Measurements from ENCODE around the gene MYO18A.

MYO18A gene

DNA sequence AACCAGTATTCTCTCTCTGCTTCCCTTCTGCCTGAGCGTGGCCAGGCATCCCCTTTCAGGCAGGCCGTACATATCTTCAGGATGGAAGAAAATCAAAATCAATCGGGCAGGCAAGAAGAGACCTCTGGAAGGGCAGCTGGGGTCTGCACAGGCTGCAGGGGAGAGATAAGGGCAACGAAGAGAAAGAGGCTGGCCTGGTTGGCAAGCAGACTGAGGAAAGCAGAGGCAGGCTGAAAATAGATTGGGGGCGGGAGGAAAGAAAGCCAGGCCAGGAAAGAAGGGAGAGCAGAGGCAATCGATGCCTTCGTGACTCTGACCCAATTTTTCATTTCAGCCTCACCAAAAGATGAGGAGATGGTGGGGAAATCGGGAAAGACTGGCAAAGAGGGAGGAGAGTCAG, 119.2 kb downstream of the MYO18A start:
- DNase-seq (ENCODE audit: low read depth): no peak
- TF ChIP-seq, protein P1, sequence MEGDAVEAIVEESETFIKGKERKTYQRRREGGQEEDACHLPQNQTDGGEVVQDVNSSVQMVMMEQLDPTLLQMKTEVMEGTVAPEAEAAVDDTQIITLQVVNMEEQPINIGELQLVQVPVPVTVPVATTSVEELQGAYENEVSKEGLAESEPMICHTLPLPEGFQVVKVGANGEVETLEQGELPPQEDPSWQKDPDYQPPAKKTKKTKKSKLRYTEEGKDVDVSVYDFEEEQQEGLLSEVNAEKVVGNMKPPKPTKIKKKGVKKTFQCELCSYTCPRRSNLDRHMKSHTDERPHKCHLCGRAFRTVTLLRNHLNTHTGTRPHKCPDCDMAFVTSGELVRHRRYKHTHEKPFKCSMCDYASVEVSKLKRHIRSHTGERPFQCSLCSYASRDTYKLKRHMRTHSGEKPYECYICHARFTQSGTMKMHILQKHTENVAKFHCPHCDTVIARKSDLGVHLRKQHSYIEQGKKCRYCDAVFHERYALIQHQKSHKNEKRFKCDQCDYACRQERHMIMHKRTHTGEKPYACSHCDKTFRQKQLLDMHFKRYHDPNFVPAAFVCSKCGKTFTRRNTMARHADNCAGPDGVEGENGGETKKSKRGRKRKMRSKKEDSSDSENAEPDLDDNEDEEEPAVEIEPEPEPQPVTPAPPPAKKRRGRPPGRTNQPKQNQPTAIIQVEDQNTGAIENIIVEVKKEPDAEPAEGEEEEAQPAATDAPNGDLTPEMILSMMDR (conservative IDR thresholded peaks at IDR 0.05; ENCODE audit: control insufficient read depth, insufficient read depth, low read depth, low read length): no peak
- no peak overlapping the region for H3K4me3 ChIP-seq (ENCODE audit: control insufficient read depth, low read depth, low read length)

DNA sequence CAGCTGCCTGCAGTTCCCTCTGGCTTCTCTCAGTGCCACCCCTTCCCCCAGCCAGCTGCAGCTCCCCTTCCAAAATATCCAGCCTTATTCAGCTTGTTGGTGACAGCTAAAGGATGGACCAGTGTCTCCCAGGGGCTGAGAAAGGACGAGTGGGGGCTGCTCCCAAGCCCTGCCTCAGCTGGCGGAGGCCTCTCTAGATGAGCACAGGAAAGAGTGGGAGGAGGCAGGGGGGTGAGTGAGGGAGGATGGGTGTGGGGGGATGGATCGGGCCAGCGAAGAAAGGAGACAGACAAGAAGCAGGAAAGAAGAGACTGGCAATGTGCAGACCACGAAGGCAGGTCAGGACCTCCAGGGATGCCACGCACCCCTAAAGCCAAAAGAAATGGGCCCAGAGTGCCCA, 119.7 kb downstream of the MYO18A start:
- no peak for DNase-seq (ENCODE audit: low read depth)
- H3K4me3 ChIP-seq (ENCODE audit: control insufficient read depth, low read depth, low read length): no peak overlapping the region
- TF ChIP-seq, protein P1 (conservative IDR thresholded peaks at IDR 0.05; ENCODE audit: control insufficient read depth, insufficient read depth, low read depth, low read length): no peak

DNA sequence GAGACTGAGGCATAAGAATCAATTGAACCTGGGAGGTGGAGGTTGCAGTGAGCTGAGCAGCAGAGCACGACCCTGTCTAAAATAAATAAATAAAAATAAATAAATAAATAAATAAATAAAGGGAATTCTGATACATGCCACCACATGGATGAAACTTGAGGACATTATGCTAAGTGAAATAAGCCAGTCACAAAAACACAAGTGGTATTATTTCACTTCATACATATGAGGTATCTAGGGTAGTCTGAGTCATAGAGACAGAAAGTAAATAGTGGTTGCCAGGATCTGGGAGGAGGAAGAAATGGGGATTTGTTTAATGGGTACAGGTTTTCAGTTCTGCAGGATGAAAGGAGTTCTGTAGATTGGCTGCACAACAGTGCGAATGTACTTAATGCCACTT, 120.9 kb downstream of the MYO18A start:
- peak; percentile 48 for DNase-seq (ENCODE audit: low read depth)
- TF ChIP-seq, protein P1 (conservative IDR thresholded peaks at IDR 0.05; ENCODE audit: control insufficient read depth, insufficient read depth, low read depth, low read length): no peak
- no peak overlapping the region for H3K4me3 ChIP-seq (ENCODE audit: control insufficient read depth, low read depth, low read length)

DNA sequence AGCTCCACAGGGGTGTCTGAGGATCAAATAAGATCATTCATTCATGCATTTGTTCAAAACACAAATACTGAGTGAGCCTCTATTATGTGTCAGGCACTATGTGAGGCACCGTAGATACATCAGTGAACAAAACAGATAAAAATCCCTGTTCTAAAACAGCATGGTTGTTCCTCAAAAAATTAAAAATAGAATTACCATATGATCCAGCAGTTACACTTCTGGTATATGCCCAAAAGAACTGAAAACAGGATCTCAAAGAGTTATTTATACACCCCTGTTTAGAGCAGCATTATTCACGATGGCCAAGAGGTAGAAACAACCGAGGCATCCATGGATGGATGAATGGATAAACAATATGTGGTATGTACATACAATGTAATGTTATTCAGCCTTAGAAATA, 121.8 kb downstream of the MYO18A start:
- DNase-seq (ENCODE audit: low read depth): no peak
- no peak overlapping the region for H3K4me3 ChIP-seq (ENCODE audit: control insufficient read depth, low read depth, low read length)
- TF ChIP-seq, protein P1 (conservative IDR thresholded peaks at IDR 0.05; ENCODE audit: control insufficient read depth, insufficient read depth, low read depth, low read length): no peak

DNA sequence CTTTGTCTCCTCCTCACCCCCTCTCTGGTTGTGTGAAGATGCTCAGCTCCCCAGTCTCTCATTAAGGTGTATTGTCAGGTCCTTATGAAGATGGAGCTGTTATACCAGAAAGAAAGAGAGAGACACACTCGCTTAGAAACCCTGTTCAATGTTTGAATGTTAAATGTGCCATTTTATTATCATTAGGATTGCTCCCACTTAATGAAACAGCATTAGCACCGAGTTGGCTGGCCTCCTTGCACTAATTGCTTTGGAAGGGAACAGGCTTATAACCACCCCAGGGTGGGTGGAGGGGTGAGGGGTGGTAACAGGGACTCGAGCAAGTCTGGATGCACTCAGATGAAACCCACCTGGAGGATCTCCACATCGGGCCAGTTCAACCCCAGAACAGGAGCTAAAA, 122.8 kb downstream of the MYO18A start:
- no peak for DNase-seq (ENCODE audit: low read depth)
- TF ChIP-seq, protein P1 (conservative IDR thresholded peaks at IDR 0.05; ENCODE audit: control insufficient read depth, insufficient read depth, low read depth, low read length): no peak
- no peak overlapping the region for H3K4me3 ChIP-seq (ENCODE audit: control insufficient read depth, low read depth, low read length)

DNA sequence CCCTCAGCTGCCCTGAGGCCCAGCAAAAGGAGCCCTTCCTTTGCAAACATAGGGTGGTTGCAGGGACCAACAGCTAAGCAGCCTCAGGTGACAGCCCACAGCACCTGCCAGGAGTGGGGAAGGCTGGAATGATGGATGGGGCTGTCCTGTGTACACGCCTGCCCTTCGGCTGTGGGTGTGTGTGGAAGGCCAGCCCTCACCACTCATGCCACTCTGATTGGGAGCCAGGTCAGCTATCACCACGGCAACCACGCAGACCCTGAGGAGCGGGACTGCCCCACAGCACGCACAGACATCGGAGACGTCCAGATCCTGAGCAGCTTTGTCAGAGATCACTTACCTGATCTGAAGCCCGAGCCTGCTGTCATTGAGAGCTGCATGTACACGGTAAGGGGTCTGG, 125.4 kb downstream of the MYO18A start:
- TF ChIP-seq, protein P1 (conservative IDR thresholded peaks at IDR 0.05; ENCODE audit: control insufficient read depth, insufficient read depth, low read depth, low read length): no peak
- no peak overlapping the region for H3K4me3 ChIP-seq (ENCODE audit: control insufficient read depth, low read depth, low read length)
- DNase-seq (ENCODE audit: low read depth): no peak

DNA sequence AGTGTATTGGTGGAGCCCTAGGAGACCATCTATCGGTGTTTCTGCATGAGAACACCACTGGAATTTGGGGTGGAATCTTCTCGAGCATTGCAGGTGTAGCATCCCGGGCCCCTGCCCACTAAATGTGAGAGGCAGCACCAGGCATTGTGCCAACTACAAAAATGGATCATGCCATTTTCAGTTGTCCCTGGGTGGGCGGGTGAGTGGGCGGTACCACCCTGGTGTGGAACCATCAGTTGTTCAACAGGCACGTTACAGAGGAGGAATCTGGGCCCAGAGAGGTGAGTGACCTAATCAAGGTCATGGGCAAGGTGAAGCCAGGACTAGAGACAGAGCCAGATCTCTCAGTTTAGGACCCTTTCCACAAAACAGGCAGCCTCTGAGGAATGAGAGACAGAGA, 128.5 kb downstream of the MYO18A start:
- no peak for DNase-seq (ENCODE audit: low read depth)
- no peak overlapping the region for H3K4me3 ChIP-seq (ENCODE audit: control insufficient read depth, low read depth, low read length)
- TF ChIP-seq, protein P1 (conservative IDR thresholded peaks at IDR 0.05; ENCODE audit: control insufficient read depth, insufficient read depth, low read depth, low read length): no peak
